Astrocyte of the hippocampus (primary cell): ENCODE results near the gene KRT28.
"Not testable (repeated sequence)": the region's sequence is repeated elsewhere in the genome, so short reads cannot be mapped to it uniquely, and the experiment has no call there.

Source experiments
- DNase-seq: peaks from one replicate; pipeline ENCODE4 v3.0.0; 2011; ENCODE audit warnings: low read depth, low spot score

KRT28 gene

DNA sequence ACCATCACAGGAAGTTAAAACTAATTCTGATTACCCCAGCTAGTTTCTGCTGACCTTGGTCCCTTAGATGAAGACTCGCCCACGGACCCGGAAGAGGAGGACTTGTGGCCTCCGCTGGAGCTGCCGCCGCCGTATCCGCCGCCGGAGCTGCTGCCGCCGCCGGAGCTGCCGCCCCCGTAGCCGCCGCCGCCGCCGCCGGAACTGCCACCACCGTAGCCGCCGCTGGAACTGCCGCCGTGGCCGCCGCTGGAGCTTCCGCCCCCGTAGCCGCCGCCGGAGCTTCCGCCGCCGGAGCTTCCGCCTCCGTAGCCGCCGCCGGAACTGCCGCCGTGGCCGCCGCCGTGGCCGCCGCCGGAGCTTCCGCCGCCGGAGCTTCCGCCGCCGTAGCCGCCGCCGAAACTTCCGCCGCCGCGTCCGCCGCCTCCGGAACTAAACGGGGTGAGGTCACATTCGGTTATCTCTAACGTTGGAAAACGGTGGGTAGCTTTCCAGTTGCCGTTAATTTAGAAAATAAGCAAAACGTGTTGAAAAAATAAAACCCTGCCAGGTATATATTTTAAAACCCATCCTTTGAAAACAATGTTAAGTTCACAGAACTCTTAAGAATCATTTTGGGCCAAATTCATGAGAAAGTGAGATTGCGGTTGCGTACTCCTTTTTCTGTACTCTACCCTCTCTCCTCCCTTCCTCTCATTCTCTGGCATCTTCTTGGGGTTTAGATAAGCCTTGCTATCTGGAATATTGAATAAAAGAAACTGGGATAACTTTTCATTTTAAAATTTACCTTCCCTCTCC is 19.2 kb upstream of the KRT28 start:
- DNase-seq, result peak; percentile 95

DNA sequence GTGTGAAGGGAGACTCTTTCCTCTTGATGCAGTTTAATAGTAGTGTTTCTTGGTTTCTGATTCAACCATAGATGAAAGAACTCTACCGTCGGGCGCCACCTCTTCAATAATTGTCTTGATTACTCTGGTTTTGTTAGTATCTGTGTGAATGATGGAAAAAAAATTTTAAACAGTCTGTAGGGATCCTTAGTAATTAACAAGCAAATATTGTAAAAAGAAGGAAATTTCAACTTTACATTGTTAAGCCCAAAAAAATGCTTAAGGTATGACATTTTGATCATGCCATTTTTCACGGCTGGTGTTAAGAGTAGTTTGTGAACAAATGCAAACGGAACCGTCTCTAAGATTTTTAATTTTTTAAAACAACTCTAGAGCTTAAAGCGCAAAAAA is 18.6 kb upstream of the KRT28 start:
- DNase-seq, result no peak

DNA sequence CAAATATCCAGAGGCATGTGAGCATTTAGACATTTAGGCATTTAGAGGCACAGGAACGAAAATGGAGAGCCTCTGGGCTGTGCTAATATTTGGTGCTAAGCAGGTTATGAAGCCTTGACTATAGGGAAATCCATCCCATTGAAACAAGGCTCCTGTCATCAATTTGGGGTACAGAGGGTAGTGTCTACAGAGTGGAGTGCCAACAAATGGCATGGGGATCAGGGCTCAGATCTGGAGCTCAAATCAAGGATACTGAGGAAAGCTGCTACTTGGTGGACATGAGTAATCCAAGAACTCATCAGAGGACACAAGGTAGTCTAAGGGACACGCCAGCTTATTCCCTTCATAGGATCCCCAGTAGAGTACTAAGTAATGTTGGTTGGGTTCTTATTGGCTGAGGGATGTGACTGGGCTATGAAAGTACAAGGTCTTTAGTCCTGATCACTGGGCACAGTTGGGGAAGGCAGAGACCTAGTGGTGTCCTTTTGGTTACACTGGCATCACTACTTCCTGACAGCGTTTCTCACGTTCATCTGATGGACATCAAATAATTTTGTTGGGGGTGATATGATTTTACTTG is 17.4 kb upstream of the KRT28 start:
- no peak for DNase-seq

DNA sequence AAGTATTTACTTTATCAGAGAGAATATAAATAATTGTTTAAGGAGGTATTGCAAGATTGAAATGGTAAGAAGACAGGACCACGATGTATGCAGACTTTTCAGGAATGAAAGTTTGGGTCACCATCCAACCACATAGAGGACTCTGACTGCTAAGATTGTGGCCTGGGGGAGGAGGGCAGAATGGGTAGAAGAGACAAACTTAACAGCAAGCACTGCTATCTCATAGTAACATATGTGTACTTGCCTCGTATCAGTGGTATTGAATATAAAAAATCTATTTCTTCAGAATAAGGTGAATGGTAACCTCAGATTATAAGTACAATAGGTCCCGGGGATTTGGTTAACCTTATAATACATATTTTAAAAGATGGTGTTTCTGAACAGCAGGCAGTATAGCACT is 16.8 kb upstream of the KRT28 start:
- DNase-seq, result no peak

DNA sequence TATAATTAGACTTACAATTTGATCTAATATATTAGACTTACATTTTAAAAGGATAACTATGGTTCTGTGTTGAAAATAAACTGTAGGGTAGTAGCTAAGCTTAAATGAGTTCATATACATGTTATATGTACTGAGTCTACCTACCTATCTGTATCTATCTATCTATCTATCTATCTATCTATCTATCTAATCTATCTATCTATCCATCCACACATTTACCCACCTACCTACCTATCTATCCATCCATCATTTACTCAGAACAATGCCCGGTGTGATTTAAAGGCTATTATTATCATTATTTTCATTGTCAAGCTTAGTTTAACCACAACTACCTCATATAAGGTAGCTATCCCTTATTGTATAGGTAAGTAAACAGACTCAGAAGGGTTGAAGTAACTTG is 15.6 kb upstream of the KRT28 start:
- no peak for DNase-seq

DNA sequence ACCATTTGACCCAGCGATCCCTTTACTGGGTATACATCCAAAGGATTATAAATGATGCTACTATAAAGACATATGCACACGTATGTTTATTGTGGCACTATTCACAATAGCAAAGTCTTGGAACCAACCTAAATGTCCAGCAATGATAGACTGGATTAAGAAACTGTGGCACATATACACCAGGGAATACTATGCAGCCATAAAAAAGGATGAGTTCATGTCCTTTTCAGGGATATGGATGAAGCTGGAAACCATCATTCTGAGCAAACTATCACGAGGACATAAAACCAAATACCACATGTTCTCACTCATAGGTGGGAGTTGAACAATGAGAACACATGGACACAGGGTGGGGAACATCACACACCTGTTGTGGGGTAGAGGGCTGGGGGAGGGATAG is 14.9 kb upstream of the KRT28 start:
- not testable (repeated sequence) for DNase-seq

DNA sequence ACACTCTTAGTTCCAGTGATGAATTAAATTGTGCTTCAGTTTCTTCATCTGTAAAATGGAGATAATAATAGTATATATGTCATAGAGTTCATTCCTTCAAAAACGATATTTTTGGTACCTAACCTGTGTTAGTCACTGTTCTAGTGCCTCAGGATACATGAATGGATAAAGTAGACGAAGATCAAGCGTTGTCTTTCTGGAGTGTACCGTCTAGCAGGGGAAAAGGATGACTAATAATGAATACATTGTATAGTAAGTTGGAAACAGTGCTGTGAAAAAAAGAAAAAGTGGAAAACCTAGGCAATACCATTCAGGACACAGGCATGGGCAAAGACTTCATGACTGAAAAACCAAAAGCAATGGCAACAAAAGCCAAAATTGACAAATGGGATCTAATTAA is 14.0 kb upstream of the KRT28 start:
- no peak for DNase-seq

DNA sequence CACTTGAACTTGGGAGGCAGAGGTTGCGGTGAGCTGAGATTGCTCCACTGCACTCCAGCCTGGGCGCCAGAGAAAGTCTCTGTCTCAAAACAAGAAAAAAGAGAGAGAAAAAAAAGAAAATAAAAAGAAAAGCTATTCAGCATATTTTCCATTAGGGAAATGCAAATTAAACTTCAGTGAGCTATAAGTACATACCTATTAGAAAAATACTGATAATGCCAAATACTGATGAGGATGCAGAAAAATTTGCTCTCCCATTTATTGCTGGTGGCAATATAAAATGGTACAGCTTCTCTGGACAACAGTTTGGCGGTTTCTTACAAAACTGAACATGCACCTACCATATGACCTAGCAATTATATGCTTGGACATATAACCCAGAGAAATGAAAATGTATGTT is 12.9 kb upstream of the KRT28 start:
- DNase-seq, result no peak

DNA sequence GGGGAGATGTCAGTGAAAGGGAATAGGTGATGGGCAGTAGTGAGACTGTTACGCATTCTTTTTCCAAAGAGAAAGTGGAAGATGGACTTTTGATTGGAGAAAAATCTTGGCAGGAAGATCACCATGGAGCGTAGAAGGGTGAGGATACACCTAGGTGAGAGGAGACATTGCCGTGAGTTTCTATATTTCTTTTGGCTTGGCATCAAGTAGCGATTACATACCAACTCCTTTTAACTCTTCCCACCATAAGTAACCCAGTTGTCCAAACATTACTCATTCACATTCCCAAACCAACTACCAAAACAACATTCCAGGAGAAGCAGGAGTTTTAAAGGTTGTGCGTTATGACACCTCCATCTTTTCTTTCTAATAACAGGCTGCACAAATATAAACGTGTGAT is 10.7 kb upstream of the KRT28 start:
- peak; percentile 54 for DNase-seq

DNA sequence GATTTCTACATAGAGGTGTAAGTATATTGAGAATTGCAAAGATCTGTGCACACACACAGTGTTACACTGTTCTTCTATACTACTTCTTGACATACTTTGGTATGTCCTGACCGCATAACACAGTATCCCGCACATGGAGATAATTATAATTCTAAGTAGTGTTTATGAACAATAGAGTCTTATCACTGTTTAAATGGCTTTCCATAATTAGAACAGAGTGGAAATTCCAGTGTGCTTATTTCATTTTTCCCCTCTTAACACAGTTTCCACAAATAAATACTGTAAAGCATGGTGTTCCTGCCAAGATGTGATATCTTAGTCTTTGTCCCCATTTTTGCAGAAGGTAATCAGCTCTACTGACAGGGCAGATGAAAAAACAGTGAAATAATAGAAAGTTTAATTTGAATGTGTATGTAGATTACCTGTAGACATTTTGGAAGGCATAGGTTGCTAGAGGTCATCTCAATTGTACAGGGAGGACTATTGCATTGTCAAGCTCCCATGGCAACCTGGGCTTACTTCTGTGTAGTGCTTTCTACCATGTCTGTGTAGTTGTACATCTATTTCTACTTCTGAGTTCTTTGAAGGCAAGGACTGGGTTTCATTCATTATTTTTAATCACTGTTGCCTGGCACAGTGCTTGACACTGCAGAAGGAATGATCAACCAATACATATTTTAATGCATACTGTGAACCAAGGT is 10.1 kb upstream of the KRT28 start:
- DNase-seq, result no peak

DNA sequence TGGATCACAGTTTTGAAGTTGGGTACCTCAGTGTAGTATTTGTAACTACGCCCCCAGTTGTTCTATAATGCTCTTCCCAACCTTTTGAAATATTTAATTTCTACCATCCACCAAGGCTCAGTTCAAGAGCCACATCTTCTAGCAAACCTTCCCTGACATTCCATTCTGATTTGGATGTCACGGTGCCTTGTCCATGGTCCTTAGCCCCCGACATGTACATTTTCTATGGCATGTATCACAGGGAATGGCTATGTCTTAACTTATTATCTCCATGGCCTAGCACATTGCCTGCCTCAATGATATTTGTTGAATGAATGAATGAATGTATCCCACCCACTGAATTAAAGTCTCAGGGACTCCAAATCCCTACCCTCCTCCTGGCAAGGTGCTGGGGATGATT is 6.4 kb upstream of the KRT28 start:
- no peak for DNase-seq

DNA sequence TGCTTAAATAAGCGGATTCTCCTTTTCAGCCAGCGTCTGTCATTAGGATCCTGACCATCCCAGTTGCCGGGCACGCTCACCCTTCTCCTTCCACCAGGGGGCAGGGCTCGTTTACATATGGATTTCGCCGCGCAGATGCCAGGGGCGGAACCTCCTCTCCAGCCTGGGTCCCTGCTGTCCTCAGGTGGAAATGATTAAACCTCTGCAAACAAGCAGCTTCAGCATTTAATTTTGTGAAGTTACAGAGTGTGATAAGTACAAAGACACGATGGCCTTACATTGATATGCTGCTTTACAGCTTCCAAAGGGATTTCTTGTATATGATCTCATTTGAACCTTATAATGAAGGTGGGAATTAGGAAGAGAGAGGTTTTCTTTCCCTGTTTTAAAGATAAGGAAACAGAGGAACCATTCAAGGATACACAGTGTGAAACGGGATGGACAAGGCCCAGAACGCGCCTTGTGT is 3.9 kb upstream of the KRT28 start:
- peak; percentile 84 for DNase-seq

DNA sequence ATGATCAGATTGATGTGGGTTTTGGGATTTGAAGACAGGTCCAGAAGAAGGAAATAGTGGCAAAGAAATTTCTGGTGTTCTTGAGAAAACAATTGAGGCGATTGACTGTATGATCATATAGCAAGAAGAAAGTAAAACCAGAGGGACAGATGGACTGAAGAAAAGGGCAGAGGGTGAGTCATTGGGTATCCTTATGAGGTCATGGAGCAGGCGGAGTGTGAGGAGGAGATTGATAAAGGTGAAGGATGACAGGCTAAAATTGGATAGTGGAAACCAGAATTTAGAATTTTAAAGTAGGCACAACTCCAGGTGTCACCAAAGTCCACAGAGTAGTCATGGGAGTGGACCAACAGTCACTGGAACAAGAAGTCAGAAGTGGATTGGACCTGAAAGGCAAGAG is 1.4 kb upstream of the KRT28 start:
- DNase-seq, result no peak

DNA sequence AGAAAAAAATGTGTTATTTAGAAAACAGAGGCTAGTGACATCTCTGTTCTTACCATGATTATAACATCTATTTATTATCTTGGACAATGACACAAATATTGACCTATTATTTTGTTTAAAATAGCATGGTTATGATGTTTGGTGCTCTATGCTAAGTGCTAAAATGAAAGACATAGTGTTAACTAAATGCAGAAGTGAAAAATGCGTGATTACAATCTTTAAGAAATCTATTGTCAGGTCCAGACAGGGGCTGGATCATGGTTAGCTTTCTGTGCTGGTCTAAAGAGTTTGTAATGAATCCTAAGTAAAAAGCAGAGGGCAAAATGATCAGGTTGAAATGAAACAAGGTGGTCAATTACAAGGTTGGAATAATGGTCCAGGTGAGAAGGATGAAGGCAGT is 622 bp upstream of the KRT28 start:
- DNase-seq, result no peak

DNA sequence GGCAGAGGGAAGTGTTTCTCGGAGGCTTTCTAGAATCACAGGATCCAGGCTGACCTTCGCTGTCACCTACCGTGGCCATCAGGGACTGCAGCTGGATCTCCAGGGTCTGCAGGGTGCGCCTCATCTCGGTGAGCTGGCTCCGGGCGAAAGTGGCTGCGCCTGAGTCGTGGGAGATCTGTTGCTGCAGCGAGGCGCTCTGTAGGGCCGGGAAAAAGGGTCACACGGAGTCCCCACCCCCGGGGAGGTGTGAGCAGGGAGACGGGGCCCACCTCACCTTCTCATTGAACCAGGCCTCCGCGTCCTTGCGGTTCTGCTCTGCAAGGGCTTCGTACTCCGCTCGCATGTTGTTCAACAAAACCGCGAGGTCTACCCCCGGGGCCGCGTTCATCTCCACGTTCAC is 2.9 kb downstream of the KRT28 start:
- DNase-seq, result no peak

DNA sequence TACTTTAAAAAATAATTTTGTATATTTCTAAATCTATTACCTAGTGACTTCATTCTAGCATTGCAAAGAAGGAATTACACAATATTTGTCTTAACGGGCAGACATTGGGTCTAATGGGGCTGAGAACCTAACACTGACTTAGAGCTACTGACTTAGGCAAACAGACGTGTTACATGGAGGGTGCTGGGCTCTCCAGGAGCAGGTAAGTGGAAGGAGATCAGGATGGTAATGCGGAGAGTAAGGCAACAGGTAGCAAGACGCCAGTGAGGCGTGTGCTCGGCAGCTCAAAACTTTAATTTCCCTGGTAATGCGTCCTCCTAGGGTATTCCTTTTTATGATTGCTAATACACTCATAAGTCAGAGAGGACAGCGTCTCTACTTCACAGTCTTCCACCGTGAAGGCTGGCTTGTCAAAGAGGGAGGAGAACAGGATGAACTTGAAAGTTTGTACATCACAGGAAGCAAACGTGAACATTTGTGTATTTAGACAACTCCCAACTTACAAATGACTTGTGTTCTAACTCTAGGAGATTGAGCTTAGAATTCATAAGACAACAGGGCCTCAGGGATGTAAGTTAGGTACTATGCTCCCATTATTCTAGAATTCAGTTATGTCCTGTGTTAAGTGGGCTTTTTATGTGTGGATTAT is 4.6 kb downstream of the KRT28 start:
- DNase-seq, result no peak

DNA sequence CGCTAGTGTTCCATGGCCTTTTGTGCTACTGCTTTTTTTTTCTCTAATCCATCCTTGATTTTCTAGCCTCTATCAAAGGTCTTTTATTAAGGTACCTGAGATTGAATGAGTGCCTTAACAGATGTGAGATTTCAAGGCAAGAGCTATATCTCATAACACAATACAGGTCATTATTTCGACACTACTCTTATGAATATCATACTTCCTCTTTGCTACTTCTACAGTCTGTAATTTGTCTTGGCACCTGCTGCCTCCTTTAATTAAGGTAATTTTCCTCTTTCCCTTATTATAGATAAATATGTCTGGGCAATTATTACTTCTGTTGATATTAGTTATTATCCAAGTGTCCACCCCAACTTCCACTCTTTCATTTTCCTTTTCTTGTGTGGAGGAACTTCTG is 5.3 kb downstream of the KRT28 start:
- DNase-seq, result no peak

DNA sequence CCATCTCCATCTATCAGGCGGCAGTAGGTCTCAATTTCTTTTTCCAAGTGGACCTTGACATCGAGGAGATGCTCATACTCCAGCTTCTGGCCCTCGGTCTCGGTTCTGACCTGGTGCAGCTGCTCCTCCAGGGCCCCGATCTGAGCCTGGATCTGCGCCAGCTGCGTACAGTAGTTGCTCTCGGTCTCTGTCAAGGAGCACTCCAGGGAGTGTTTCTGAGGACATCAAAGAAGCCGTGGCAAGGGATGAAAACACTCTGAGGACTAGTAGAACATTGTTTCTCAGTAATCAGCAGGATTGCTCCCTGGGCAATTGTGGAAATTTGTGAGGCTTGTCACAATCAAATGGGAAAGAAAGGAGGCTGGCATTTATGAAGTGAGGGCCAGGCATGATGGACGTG is 5.9 kb downstream of the KRT28 start:
- DNase-seq, result no peak

DNA sequence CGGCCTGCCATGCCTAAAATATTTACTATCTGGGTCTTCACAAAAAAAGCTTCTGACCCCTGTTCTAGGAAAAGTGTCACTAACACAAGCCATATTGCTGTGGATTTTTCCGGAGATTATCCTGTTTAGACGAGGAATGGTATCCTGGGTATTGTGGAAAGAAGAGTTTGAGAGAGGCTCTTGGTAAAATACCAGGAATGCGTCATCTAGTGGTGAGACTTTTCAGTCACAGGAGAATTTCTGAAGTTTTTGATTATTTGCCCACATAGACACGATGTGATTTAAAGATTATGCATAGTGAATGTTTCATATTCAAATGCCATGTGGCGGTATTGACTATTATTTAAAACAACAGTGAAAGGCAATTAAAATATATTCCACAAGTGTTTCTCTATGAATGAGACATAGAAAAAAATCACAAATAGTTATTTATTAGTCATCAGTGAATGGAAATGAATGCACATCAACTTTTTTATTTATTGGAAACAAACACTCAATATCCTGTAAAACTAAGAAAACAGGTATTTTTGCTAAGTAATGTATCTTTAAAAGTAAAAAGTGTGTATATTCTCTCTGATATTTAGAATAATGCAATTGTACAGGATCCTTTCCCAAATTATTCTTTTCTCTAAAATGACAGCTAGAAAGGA is 7.8 kb downstream of the KRT28 start:
- DNase-seq, result peak; percentile 47

DNA sequence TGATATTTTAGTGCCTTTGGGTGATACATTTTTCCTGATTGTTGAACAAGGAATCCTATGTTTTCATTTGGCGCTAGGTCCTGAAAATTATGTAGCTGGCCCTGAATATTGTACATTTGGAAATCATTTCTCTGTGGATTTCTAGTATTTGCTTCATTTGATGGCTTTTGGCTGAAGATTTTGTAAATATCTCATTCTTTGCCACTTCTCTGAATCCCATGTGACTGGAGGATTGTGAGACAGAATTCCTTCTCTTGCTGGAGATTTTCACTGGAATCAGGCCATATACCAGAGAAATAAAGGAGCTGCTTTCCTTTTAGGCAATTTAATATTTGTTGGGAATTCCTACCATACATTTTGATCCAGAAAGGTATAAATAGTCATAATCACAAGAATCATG is 8.6 kb downstream of the KRT28 start:
- no peak for DNase-seq

DNA sequence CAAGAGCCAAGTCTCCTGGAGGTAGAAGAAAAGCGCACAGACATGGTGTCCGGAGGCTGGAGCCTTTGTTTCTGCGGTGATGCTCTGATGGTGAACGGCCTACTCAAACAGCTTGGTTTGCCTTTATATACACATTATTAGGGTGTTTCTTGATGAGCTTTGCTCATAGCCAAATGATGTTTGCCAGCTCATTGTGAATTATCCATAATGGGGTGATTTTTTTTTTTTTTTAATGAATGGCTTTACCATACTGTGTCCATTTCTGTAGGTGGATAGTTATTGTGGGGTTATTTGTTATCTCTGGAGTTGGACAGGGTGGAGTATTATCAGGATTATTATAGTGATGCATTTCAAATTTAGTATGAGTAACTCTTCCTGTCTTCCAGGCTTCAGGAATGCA is 17.3 kb downstream of the KRT28 start, which contains the start of gene KRT27:
Gene KRT27, minus strand, starts transcription at position 101 of the 400 bp plus-strand sequence. Its CDS starts 57 bp downstream, at position 44.
- no peak for DNase-seq
